Left lobe of liver (tissue), 2 donors: ENCODE measurements around the gene RHOF. TPM values are rescaled to one million over a fixed set of nuclear protein-coding genes. Genes with fewer than 3 reads are reported as not detected.

Experiments
- ATAC-seq: fragments of 200-7000 bp; cut with Tn5 transposase; one replicate; pipeline ENCODE4 v1.9.1; 2020; ENCODE audit warnings: mild to moderate bottlenecking, moderate library complexity
- DNase-seq: peaks from one replicate; pipeline ENCODE4 v3.0.0-alpha.2; 2020; ENCODE audit warnings: low spot score
- total RNA-seq: library from RNA; stranded (reverse); gene quantifications from one replicate; pipeline ENCODE4 v1.2.1, GENCODE V29; 2021
- donor health status: DM: no; HTN: no; CAD: no; lungs with moderate emphysema.
- donor health status: DM: no; HTN: yes; CAD: no.

Gene RHOF
- total RNA-seq = 7.9 TPM

GRCh38 chr12:121793440-121793837, at the start of gene RHOF:
Gene RHOF (minus strand): TSS chr12:121793688. CDS start chr12:121793633, 55 bp downstream.
- no peak for DNase-seq
- ATAC-seq = peak; percentile 3

- DNase-seq (no peak), ATAC-seq (no peak)
These were observed 46.7 kb upstream of the RHOF start for GRCh38 chr12:121839993-121840761.

GRCh38 chr12:121839106-121839992, 45.9 kb upstream of the RHOF start:
- DNase-seq = peak; percentile 98
- peak; percentile 86 for ATAC-seq

- ATAC-seq = peak; percentile 35
These were observed 44.6 kb upstream of the RHOF start for GRCh38 chr12:121838126-121838525.

GRCh38 chr12:121837680-121838079, 44.2 kb upstream of the RHOF start:
- DNase-seq = no peak
- no peak for ATAC-seq

More at GRCh38 chr12:121838126-121838525, 44.6 kb upstream of the RHOF start:
- DNase-seq = no peak

GRCh38 chr12:121831571-121832245, 38.2 kb upstream of the RHOF start:
- ATAC-seq (no peak), DNase-seq (no peak)

- no peak for DNase-seq
- ATAC-seq = no peak
These were observed 37.2 kb upstream of the RHOF start for GRCh38 chr12:121830588-121831265.

- ATAC-seq (no peak), DNase-seq (no peak)
These were observed 36.6 kb upstream of the RHOF start for GRCh38 chr12:121830134-121830533.

- ATAC-seq (peak; percentile 7), DNase-seq (no peak)
These were observed 35.9 kb upstream of the RHOF start for GRCh38 chr12:121829250-121829918.

GRCh38 chr12:121828826-121829225, 35.3 kb upstream of the RHOF start:
- ATAC-seq = no peak
- DNase-seq = no peak

- no peak for ATAC-seq
- no peak for DNase-seq
These were observed 34.8 kb upstream of the RHOF start for GRCh38 chr12:121828306-121828705.

- ATAC-seq (peak; percentile 7), DNase-seq (no peak)
These were observed 34.0 kb upstream of the RHOF start for GRCh38 chr12:121827351-121828099.

- peak; percentile 15 for ATAC-seq
- no peak for DNase-seq
These were observed 33.0 kb upstream of the RHOF start for GRCh38 chr12:121826318-121827150.

GRCh38 chr12:121825041-121825523, 31.6 kb upstream of the RHOF start:
- DNase-seq (no peak), ATAC-seq (no peak)

- ATAC-seq = no peak
- no peak for DNase-seq
These were observed 30.2 kb upstream of the RHOF start for GRCh38 chr12:121823727-121824115.

GRCh38 chr12:121823101-121823726, 29.7 kb upstream of the RHOF start:
- no peak for ATAC-seq
- no peak for DNase-seq

- ATAC-seq = peak; percentile 8
- no peak for DNase-seq
These were observed 29.1 kb upstream of the RHOF start for GRCh38 chr12:121822393-121823100.
